K562 (cell line): ENCODE measurements around the gene SLC25A11. TPM values are rescaled to one million over a fixed set of nuclear protein-coding genes. Genes with fewer than 3 reads are reported as not detected.

Experiments used
- CXXC5 ChIP-seq: fragments of 250-450 bp; sonication (Bioruptor Pico); IDR thresholded peaks from 2 replicates; pipeline ENCODE4 v1.8.0; 2022; ENCODE audit warnings: inconsistent platforms, mild to moderate bottlenecking, moderate library complexity
- E2F3 ChIP-seq: fragments of 250-450 bp; sonication (Bioruptor Pico); IDR thresholded peaks from 2 replicates; pipeline ENCODE4 v1.4.0; 2020; ENCODE audit warnings: mild to moderate bottlenecking
- GATAD2A ChIP-seq: fragments of 450-650 bp; IDR thresholded peaks from 2 replicates; pipeline ENCODE4 v1.6.1; 2017
- NFRKB ChIP-seq: fragments of 450-650 bp; IDR thresholded peaks from 2 replicates; pipeline ENCODE4 v1.6.1; 2016; ENCODE audit warnings: low read depth
- NFYB ChIP-seq: IDR thresholded peaks from 2 replicates; pipeline ENCODE4 v1.6.1; 2011; ENCODE audit warnings: mild to moderate bottlenecking, moderate library complexity; ENCODE audit not compliant: insufficient read length; ENCODE audit errors: extremely low read depth
- OTX1 ChIP-seq: fragments of 450-650 bp; formaldehyde crosslinking; IDR thresholded peaks from 2 replicates; pipeline ENCODE4 v1.4.0; 2022; ENCODE audit warnings: mild to moderate bottlenecking
- POLR2H ChIP-seq: IDR thresholded peaks from 2 replicates; pipeline ENCODE4 v1.6.1; 2016; ENCODE audit warnings: missing genetic modification characterization, low read depth, mild to moderate bottlenecking, control low read depth, missing compliant biosample characterization, moderate library complexity
- PTBP1 ChIP-seq: fragments of 200-400 bp; formaldehyde crosslinking; IDR thresholded peaks from 2 replicates; pipeline ENCODE4 v1.6.1; 2017; ENCODE audit warnings: low read depth, low read length
- PURB ChIP-seq: sonication (generic); formaldehyde crosslinking; IDR thresholded peaks from 2 replicates; pipeline ENCODE4 v1.9.0; 2021; ENCODE audit warnings: low read depth, mild to moderate bottlenecking, missing genetic modification reagents
- PYGO2 ChIP-seq: fragments of 450-650 bp; IDR thresholded peaks from 2 replicates; pipeline ENCODE4 v1.6.1; 2016; ENCODE audit warnings: mild to moderate bottlenecking, missing genetic modification characterization, moderate library complexity, missing compliant biosample characterization
- TAF7 ChIP-seq: fragments of 450-650 bp; IDR thresholded peaks from 2 replicates; pipeline ENCODE4 v1.6.1; 2016; ENCODE audit warnings: missing genetic modification characterization, missing compliant biosample characterization
- TBP ChIP-seq: optimal IDR thresholded peaks from 2 replicates; pipeline ENCODE3; 2011; ENCODE audit warnings: low read depth, low read length, improper control_type of control experiment
- XRCC4 ChIP-seq: IDR thresholded peaks from one replicate; pipeline ENCODE4 v1.6.1; 2011; ENCODE audit not compliant: insufficient read depth, insufficient read length; ENCODE audit errors: extremely low read depth
- YBX1 ChIP-seq: fragments of 450-650 bp; IDR thresholded peaks from 2 replicates; pipeline ENCODE4 v1.7.1; 2016; ENCODE audit warnings: mild to moderate bottlenecking
- ZNF263 ChIP-seq: sonication (generic); formaldehyde crosslinking; IDR thresholded peaks from 2 replicates; pipeline ENCODE4 v1.8.0; 2022; ENCODE audit warnings: mild to moderate bottlenecking, missing genetic modification reagents, borderline replicate concordance
- ZSCAN32 ChIP-seq: fragments of 450-650 bp; formaldehyde crosslinking; IDR thresholded peaks from 2 replicates; pipeline ENCODE4 v1.4.0; 2020; ENCODE audit warnings: mild to moderate bottlenecking, moderate library complexity
- polyA plus RNA-seq, 8 experiments: library from polyadenylated mRNA; depleted of rRNA in 4 of 8; stranded (reverse) in 5 of 8; unstranded in 3 of 8; fragments of >200 nt; fragmentation: Nextera tagmentation in 2 of 8; fragmentation: Illumina TruSeq in 1 of 8; extraction: Ambion mirVana in 2 of 8; extraction: Trizol in 1 of 8; gene quantifications; 2 replicates each; pipeline versions ENCODE4 v1.2.1 to v1.2.3, GENCODE V29; 2011 to 2014; ENCODE audit warnings: inconsistent platforms in 1 of 8, missing spikeins in 1 of 8
- total RNA-seq, 7 experiments: library from RNA; depleted of rRNA in 6 of 7; stranded (reverse); fragments of >200 nt in 6 of 7; fragmentation: Illumina TruSeq in 2 of 7; extraction: Trizol in 2 of 7; gene quantifications; 2 replicates each; pipeline versions ENCODE4 v1.2.1 to v1.2.3, GENCODE V29; 2011 to 2021; ENCODE audit warnings: low replicate concordance in 1 of 7
- TF ChIP-seq, protein P1 (sequence below): fragments of 200-800 bp; sonication (Bioruptor generic); IDR thresholded peaks from 2 replicates; pipeline ENCODE4 v1.6.1; 2017; ENCODE audit warnings: missing genetic modification characterization, missing compliant biosample characterization
- TF ChIP-seq, protein P2 (sequence below), 2 experiments: IDR thresholded peaks; 2 replicates each; pipeline ENCODE4 v1.6.1; 2011; ENCODE audit warnings: borderline replicate concordance in 1 of 2, control low read depth in 1 of 2, low read depth in 1 of 2, low read length in 1 of 2, mild to moderate bottlenecking in 1 of 2, mixed read lengths in 1 of 2, moderate library complexity in 1 of 2; ENCODE audit not compliant: insufficient read depth in 1 of 2, insufficient read length in 1 of 2, poor library complexity in 1 of 2, severe bottlenecking in 1 of 2; ENCODE audit errors: extremely low read depth in 1 of 2
- TF ChIP-seq, protein P3 (sequence below): conservative IDR thresholded peaks from 2 replicates; pipeline ENCODE4 v1.6.1; 2011; ENCODE audit warnings: low read depth, mild to moderate bottlenecking, low read length; ENCODE audit not compliant: control insufficient read depth
- TF ChIP-seq, protein P4 (sequence below): fragments of 450-650 bp; IDR thresholded peaks from 2 replicates; pipeline ENCODE4 v1.6.1; 2014; ENCODE audit warnings: low read depth, mild to moderate bottlenecking, moderate library complexity, borderline replicate concordance
- TF ChIP-seq, protein P5 (sequence below), 3 experiments: IDR thresholded peaks in 2 of 3; conservative IDR thresholded peaks in 1 of 3; 2 replicates each; pipeline ENCODE4 v1.5.1; 2011 to 2012; ENCODE audit warnings: low read length in 3 of 3, mild to moderate bottlenecking in 3 of 3, control low read depth in 2 of 3, improper control_type of control experiment in 1 of 3, inconsistent platforms in 1 of 3, low read depth in 1 of 3, mixed read lengths in 1 of 3, moderate library complexity in 1 of 3; ENCODE audit not compliant: insufficient read depth in 2 of 3

SLC25A11 gene
- total and polyA plus RNA-seq, 9 of the 15 experiments (the other 6 are each of a cell fraction or from before 2014, with no cell fraction given), result 3.1 to 56.7 (median 32.9) TPM

DNA sequence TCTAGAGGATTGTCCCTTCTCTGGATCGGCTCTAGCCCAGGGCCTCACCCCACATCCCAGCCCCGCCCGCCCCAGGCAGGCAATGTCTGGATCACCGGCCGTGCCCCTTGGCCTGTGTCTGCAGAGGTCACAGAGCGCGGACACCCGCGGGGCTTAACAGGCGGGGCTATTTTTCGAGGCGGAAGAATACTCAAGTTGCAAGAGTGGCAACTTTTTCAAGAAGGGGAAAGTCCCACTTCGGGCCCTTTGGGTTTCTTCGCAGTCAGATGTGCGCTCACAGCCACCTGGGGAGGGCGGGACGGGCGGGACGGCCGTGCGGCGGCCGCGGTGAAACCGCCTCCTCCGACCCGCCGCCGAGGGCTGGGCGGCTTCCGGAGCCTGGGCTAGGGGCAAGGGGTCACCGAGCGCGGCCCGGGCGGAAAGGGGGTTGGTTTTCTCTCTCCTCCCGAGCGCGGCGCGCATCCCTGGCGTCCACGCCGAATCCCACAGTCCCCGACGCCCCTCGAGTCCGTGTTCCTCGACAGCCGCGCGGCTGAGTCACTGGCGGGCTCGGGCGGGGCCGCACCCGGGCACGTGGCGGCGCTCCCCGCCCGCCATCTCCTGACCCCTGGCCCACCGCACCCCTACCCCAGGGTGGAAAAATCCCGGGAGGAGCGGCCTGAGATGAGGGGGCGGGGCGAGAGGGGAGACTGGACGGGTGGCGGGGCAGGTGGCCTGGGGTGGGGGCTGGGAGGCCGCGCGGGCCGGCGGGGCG is 9.7 kb upstream of the SLC25A11 start (continued):
- TF ChIP-seq, protein P1, sequence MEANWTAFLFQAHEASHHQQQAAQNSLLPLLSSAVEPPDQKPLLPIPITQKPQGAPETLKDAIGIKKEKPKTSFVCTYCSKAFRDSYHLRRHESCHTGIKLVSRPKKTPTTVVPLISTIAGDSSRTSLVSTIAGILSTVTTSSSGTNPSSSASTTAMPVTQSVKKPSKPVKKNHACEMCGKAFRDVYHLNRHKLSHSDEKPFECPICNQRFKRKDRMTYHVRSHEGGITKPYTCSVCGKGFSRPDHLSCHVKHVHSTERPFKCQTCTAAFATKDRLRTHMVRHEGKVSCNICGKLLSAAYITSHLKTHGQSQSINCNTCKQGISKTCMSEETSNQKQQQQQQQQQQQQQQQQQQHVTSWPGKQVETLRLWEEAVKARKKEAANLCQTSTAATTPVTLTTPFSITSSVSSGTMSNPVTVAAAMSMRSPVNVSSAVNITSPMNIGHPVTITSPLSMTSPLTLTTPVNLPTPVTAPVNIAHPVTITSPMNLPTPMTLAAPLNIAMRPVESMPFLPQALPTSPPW (CRISPR knock-in tag), result peak; percentile 93
- TF ChIP-seq PTBP1 (no peak), GATAD2A (peak; percentile 16; the same call in 1 of the 2 replicates), PYGO2 (tag) (no peak), POLR2H (no peak), ZNF263 (CRISPR knock-in tag) (no peak), TBP (peak; percentile 12), OTX1 (no peak), E2F3 (0 out of 2 replicates have a peak, but pooled peaks have one; percentile 33), ZSCAN32 (no peak), XRCC4 (no peak), TAF7 (no peak), NFRKB (no peak), PURB (no peak), NFYB (no peak), CXXC5 (CRISPR knock-in tag) (peak; percentile 56), YBX1 (no peak)
- TF ChIP-seq, protein P2, sequence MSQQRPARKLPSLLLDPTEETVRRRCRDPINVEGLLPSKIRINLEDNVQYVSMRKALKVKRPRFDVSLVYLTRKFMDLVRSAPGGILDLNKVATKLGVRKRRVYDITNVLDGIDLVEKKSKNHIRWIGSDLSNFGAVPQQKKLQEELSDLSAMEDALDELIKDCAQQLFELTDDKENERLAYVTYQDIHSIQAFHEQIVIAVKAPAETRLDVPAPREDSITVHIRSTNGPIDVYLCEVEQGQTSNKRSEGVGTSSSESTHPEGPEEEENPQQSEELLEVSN (IDR thresholded peaks at IDR 0.05; ENCODE audit: borderline replicate concordance in 1 of 2, extremely low read depth in 1 of 2, insufficient read depth in 1 of 2, insufficient read length in 1 of 2, low read depth in 1 of 2, low read length in 1 of 2, poor library complexity in 1 of 2, severe bottlenecking in 1 of 2), result peak; percentile 90 to 95
- TF ChIP-seq, protein P3, sequence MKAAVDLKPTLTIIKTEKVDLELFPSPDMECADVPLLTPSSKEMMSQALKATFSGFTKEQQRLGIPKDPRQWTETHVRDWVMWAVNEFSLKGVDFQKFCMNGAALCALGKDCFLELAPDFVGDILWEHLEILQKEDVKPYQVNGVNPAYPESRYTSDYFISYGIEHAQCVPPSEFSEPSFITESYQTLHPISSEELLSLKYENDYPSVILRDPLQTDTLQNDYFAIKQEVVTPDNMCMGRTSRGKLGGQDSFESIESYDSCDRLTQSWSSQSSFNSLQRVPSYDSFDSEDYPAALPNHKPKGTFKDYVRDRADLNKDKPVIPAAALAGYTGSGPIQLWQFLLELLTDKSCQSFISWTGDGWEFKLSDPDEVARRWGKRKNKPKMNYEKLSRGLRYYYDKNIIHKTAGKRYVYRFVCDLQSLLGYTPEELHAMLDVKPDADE, result no peak
- TF ChIP-seq, protein P4, sequence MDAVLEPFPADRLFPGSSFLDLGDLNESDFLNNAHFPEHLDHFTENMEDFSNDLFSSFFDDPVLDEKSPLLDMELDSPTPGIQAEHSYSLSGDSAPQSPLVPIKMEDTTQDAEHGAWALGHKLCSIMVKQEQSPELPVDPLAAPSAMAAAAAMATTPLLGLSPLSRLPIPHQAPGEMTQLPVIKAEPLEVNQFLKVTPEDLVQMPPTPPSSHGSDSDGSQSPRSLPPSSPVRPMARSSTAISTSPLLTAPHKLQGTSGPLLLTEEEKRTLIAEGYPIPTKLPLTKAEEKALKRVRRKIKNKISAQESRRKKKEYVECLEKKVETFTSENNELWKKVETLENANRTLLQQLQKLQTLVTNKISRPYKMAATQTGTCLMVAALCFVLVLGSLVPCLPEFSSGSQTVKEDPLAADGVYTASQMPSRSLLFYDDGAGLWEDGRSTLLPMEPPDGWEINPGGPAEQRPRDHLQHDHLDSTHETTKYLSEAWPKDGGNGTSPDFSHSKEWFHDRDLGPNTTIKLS, result no peak
- TF ChIP-seq, protein P5, sequence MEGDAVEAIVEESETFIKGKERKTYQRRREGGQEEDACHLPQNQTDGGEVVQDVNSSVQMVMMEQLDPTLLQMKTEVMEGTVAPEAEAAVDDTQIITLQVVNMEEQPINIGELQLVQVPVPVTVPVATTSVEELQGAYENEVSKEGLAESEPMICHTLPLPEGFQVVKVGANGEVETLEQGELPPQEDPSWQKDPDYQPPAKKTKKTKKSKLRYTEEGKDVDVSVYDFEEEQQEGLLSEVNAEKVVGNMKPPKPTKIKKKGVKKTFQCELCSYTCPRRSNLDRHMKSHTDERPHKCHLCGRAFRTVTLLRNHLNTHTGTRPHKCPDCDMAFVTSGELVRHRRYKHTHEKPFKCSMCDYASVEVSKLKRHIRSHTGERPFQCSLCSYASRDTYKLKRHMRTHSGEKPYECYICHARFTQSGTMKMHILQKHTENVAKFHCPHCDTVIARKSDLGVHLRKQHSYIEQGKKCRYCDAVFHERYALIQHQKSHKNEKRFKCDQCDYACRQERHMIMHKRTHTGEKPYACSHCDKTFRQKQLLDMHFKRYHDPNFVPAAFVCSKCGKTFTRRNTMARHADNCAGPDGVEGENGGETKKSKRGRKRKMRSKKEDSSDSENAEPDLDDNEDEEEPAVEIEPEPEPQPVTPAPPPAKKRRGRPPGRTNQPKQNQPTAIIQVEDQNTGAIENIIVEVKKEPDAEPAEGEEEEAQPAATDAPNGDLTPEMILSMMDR (IDR thresholded peaks at IDR 0.05 in 2 of 3, conservative IDR thresholded peaks at IDR 0.05 in 1 of 3; ENCODE audit: insufficient read depth in 2 of 3, low read depth in 1 of 3, low read length in 3 of 3), result no peak
